ENCODE data around the gene P2RX7.

P2RX7 gene

DNA sequence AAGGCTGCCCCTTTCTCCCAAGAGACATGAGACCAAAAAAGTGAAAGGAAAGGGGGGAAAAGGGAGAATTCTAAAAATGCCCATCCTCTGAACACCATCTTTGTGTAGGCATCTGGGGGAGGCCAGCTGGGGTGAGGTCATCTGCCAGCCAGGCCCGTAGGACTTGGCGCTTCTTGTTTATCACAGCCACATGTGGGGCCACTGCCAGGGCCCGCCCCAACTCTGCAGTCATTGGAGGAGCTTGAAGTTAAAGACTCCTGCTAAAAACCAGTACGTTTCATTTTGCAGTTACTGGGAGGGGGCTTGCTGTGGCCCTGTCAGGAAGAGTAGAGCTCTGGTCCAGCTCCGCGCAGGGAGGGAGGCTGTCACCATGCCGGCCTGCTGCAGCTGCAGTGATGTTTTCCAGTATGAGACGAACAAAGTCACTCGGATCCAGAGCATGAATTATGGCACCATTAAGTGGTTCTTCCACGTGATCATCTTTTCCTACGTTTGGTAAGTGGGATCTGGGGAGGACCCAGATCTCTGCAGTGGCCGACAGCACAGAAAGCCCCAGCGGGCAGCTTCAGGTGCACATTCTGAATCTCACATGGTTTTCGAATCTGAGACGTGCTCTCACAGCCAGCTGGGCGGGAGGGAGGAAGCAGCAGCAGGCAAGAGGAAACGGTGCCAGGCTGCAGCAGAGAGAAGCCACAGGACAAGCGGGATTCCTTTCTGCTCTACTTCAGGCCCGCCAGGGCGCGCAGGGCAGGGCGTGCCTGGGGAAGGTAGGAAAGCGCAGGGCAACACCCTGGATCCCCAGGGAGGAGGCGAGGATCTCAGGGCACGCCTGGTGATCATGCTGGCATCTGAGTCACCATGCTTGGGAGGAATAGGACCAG, at the start of gene P2RX7:
TSS of gene P2RX7 (plus strand) at position 276 of the 881 bp plus-strand sequence. CDS start at position 371, 95 bp downstream.
- DNase-seq = peak; percentile 72

DNA sequence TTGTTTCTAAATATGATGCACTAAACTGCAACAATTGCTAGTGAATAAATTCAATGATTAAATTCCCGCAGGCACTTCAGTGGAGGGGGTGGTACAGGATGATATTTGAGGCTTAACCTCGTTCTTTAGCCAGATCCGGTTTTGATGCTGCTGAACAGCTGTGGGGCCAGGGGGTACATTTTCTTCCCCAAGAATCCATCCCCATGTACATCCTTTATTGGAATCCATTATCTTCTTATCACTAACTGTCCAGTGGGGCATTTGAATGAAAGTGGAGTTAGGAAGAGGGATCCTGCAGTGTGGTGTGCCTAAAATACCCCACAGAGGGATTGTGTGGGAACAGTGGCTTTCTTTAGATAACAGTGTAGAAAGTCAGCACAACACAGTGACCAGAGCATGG, 48.4 kb upstream of the P2RX7 start:
- no peak for DNase-seq

- DNase-seq = no peak
Observed at GRCh38 chr12:121085069-121085468, 47.6 kb upstream of the P2RX7 start.

GRCh38 chr12:121085506-121086353, 46.9 kb upstream of the P2RX7 start:
- no peak for DNase-seq

DNA sequence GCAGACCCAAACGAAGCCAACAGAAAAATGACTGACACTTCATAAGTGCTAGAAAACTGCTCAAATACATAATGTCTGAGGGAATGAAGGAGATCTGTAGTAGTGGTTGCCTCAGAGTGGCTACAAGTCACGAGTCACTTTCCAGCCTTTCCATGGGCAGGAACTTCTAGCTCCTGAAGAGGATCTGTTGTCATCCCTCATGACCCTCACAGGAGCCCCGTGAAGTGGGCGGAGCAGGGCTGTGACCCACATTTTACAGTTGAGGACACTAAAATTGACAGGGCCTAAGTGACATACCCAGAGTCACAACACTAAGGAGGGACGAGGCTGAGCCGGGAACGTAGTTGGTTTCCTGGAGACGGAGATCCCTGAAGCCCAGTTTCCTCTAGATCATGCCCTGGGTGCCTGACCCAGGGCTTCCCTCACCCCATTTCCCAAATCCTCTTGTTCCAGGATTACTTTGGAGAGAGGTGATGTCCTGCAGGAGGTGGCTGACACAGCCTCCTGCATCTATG, 45.8 kb upstream of the P2RX7 start:
- no peak for DNase-seq

DNA sequence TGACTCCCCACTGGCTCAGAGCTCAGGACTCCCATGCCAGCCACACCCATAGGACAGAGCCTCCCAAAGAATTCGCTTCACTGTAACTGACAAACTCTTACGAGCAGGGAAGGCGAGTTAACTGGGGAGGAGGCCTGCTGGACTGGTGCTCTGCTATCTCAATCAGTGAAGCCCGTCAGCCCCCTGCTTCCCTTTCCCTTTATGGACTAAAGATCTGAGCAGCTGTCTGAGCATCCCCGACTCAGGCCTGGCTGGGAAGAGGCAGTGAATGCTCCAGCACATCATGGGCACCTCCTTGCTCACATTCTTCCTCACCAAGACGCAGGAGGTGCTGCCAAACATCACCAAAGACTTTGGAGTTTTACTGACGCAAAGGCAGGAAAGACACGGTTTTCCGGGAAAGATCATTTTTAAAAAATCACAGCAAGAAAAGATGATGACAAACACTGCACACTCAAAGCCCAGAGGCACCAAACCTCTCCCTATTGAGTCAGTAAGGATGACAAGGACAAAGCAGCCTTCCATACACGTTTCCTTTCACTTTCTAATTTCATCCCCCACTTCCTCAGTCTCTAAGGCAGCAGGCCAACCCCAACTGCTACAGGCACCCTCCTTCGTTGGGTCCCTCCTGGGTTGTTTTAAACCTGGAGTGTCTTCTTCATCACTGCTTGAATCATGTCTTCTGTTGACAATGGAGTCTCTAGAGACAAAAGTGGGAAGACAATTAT, 45.0 kb upstream of the P2RX7 start:
- DNase-seq = no peak

GRCh38 chr12:121088195-121088585, 44.5 kb upstream of the P2RX7 start:
- DNase-seq = no peak

DNA sequence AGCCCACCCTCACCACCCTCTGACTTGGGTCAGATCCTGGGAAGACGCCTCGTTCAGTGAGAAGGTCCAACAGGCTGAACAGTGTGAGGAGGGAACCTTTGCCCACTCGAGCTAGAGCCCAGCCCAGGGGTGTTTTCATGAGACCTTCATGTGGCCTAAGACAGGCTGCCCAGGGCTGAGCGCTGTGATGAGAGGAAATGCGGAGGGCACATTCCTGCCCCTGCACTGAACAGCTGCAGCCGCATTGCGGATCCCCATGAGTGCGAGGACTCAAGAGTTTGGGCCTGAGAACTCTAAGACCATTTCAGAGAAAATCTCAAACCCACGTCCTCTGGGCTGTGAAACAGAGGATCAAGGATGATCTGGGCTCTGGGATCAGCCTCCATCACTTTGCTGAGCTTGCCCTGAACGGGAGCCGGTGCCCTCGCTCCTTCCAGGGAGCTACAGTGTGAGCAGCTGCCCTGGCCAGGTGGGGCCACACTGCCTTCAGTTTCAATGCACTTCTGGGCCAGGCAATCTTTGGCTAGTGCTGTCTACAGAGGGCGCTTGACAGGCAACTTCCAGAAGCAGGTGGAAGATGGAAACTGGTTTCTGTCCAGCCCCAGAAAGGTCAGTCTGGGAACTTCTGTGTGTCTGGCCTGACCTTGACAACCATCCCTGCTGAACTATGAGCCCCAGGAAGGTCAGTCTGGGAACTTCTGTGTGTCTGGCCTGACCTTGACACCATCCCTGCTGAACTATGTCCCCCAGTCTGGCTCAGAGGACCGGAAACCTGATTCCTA, 43.5 kb upstream of the P2RX7 start:
- DNase-seq = no peak

DNA sequence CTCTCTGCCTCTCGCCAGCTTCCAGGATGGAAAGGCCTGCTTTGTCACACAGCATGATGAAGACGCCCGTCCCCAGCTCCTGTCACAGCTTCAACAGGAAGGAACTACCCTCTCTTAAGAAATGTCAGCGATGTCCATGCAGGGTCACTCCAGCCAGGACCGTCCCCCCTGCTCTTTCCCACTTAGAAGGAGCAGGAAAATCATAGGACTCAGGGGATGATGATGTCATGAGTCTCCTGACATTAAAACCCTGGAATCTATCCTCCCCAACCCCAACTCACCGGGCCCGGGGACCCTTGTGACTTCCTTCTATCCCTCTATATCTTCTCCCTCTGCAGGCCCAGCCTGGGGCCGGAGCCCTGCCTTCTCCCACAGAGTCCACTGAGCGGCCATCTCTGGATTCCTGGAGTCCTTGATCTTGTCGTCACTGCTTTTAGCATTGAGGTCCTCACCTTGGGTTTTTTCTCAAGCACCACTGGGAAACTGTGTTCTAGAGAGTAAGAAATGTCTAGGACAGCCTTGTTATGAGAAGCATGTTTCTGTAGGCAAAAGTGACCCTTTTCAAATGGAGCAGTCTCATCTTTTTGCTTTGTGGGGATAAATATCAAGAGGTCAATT, 42.8 kb upstream of the P2RX7 start:
- no peak for DNase-seq

DNA sequence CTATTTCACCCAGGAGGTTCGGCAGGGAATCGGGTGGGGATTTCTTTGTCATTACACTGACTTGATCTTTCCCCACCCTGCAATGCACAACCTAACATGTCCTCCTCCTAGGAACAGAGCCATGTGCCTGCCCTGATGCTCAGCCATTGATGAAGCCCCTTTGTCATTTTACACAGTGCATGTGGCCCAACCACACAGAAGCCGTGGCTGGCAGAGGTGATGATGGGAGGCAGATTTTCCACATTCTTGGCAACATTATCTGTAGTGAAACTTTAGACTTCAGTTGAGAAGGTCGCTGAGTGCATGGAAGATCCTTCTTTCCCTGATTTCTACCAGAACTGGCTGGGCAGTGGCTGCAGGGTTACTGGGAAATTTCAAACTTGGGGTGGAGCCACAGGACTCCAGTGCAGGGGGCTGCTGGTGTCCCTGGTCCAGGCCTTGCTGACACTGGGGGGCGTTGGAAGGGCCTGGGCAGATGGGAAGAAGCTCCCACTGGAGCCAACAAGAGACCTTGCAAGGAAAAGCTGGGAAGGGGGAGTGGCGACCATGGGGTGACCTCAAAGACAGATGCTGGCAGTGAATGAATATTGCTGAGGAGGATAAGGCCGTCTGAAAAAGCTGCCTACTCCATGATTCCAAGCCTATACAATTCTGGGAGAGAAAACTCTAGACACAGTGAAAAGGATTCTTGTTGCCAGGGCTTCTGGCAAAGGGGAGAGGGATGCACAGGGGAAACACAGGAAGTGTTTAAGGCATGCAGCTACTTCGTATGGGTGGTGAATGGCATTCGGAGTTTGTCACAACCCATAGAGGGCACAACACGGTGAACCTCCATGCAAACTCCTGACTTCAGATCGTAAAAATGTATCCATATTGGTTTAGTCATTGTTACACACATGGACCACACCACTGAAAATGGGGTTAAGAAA, 41.8 kb upstream of the P2RX7 start:
- DNase-seq = no peak

DNA sequence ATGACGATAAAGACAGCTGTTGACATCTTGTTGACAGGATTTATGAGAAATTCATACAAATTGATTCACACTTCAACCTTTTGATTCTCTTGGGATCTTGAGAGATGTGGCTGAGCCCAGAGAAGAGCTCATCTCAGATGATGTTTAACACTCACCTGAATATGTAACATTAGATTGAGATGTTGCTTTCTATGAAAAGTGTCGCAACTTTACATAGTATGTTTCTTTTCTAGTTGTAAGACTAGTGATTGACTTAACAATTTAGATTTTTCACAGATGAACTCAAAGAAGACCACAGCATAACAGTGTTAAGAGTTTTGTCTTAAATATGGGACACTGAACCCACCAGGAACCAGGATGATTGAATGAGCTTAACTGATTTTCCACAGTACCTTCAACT, 40.6 kb upstream of the P2RX7 start:
- DNase-seq = no peak

GRCh38 chr12:121093487-121093891, 39.2 kb upstream of the P2RX7 start:
- no peak for DNase-seq

GRCh38 chr12:121095544-121096198, 37.0 kb upstream of the P2RX7 start:
- DNase-seq = no peak

DNA sequence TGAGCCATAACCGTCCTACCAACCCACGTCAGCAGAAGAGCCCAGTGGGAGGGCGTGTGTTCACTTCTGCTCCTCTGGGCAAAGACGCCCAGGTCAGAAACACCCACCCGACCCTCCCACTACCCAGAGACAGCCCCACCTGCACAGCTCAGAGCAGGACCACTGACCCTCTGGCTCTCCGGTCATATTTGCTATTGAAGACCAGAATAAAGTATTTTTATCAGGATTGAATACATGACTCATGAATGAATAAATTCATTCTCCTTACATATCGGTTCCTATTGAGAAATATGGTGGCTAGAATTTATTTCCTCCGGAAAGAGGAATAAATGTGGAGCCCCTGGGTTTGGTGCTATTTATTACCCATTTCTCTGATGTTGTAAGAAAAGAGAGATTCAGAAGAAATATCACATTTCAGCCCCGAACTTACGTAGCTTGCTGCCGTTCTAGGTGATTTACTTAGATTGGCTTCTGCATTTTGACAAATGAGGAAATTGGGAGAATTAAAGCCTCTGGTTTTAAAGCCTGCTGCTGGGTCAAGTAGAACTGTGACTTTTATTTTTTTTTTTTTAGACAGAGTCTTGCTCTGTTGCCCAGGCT, 36.4 kb upstream of the P2RX7 start:
- no peak for DNase-seq

DNA sequence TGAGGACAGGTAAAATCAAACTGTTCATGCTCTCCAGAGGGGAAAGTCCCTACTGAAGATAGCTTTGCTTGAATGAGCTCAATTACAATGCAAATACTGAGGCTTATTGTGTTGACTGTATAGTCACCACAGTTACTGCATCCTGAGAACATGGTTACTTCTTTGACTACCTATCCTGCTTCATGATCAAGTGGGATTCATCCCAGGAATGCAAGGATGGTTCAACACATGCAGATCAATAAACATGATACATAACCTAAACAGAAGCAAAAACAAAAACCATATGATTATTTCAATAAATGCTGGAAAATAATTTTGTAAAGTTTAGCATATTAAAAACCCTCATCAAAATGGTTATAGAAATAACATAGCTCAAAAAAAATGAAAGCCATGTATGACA, 32.9 kb upstream of the P2RX7 start:
- DNase-seq = no peak

DNA sequence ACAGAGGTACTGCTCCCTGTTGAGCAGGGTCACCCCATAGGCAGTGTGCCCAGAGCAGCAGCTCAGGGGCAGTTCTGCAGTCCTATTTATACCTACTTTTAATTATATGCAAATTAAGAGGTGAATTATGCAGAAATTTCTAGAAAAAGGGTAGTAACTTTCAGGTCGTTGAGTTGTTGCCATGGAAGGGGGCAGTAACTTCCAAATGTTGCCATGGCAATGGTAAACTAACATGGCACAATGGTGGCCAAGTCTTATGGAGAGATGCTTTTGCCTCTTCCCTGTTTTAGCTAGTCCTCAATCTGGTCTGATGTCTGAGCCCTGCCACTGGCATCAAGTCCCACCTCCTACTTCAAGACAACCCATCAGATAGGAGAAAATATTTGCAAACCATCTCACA, 30.4 kb upstream of the P2RX7 start:
- no peak for DNase-seq

DNA sequence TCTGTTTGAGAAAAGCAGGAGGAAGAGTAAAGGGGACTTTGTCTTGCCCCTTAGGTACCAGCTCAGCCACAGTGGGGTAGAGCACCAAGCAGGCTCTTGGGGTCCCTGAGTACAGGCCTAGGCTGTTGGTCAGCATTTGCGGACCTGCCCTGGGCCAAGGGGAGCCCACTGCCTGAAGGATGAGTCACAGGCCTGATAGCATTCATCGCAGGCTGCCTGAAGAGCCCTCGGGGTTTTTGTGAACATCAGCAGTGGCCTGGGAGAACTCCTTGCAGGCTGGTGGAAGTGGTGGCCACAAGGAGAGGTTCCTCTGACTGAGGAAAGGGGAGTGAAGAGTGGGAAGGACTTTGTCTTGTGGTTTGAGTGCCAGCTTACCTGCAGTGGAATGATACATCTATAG, 25.0 kb upstream of the P2RX7 start:
- no peak for DNase-seq

DNA sequence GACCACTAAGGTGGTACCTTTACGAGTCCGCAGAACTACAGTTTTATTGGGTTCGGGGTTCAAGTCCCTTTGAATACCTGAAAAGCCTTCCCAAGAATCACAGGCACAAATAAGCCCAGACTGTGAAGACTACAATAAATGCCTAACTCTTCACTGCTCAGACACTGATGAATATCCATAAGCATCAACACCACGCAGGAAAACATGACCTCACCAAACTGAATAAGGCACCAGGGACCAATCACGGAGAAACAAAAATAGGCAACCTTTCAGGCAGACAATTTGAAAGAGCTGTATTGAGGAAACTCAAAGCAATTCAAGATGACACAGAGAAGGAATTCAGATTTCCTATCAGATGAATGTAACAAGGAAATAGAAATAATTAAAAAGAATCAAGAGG, 24.2 kb upstream of the P2RX7 start:
- DNase-seq = no peak

GRCh38 chr12:121110211-121110940, 22.3 kb upstream of the P2RX7 start:
- peak; percentile 30 for DNase-seq

Data from DMS153 (cell line).